Vagina (tissue), 2 donors: ENCODE data around the gene TDRD3. TPM values are rescaled to one million over a fixed set of nuclear protein-coding genes. Genes with fewer than 3 reads are reported as not detected.

ENCODE experiments used
- DNase-seq, 2 donors: peaks; one replicate each; pipeline ENCODE4 v3.0.0-alpha.2; 2017; ENCODE audit errors: extremely low spot score in 2 of 2
- H3K27ac ChIP-seq: fragments of 200-600 bp; sonication (generic); one replicate; pipeline ENCODE4 v1.5.1; 2019
- H3K27me3 ChIP-seq: fragments of 200-600 bp; sonication (generic); one replicate; pipeline ENCODE4 v1.5.1; 2019
- H3K36me3 ChIP-seq, 2 donors: fragments of 200-600 bp; sonication (generic); one replicate each; pipeline ENCODE4 v1.5.1; 2017 to 2019
- H3K4me1 ChIP-seq: fragments of 200-600 bp; sonication (generic); one replicate; pipeline ENCODE4 v1.5.1; 2019
- H3K4me3 ChIP-seq, 2 donors: fragments of 200-600 bp; sonication (generic); 1 replicate in 1 of 2; 2 replicates in 1 of 2; pipeline ENCODE4 v1.5.1; 2016 to 2019
- H3K9me3 ChIP-seq: fragments of 200-600 bp; sonication (generic); one replicate; pipeline ENCODE4 v1.5.1; 2019
- CTCF ChIP-seq, 3 experiments: fragments of 450-650 bp in 2 of 3; fragments of 200-600 bp in 1 of 3; sonication (generic) in 1 of 3; IDR thresholded peaks; one replicate each; pipeline ENCODE4 v1.5.1; 2017 to 2019; ENCODE audit warnings: antibody characterized with exemption in 3 of 3, mild to moderate bottlenecking in 2 of 3, moderate library complexity in 2 of 3
- POLR2A ChIP-seq, 2 donors: fragments of 450-650 bp; IDR thresholded peaks; one replicate each; pipeline ENCODE4 v1.6.1; 2017; ENCODE audit warnings: antibody characterized with exemption in 2 of 2, mild to moderate bottlenecking in 2 of 2, moderate library complexity in 2 of 2
- POLR2AphosphoS5 ChIP-seq, 2 donors: sonication (generic); formaldehyde crosslinking; IDR thresholded peaks; one replicate each; pipeline ENCODE4 v1.9.0; 2017; ENCODE audit warnings: antibody characterized with exemption in 2 of 2, mild to moderate bottlenecking in 2 of 2, low read depth in 1 of 2; ENCODE audit not compliant: insufficient read depth in 1 of 2
- intact Hi-C: fragments of 100-400 bp; cut with DNase I; formaldehyde crosslinking; loops from one replicate; pipeline ENCODE4 v1.15.1; 2023
- total RNA-seq: library from RNA; depleted of rRNA; stranded (reverse); fragments of >200 nt; gene quantifications from one replicate; pipeline ENCODE4 v1.2.3, GENCODE V29; 2016

The TDRD3 gene
- total RNA-seq, 1 donor from 2014 or later, result 24.6 TPM

- H3K9me3 ChIP-seq, result no peaks in the 10 kb centered on the region
- no peak for DNase-seq
- TF ChIP-seq POLR2A (IDR thresholded peaks at IDR 0.05) (no peak), POLR2AphosphoS5 (IDR thresholded peaks at IDR 0.05; ENCODE audit: insufficient read depth in 1 of 2, low read depth in 1 of 2) (no peak), CTCF (IDR thresholded peaks at IDR 0.05) (no peak)
These were observed 45.0 kb upstream of the TDRD3 start for GRCh38 chr13:60351855-60352615.

GRCh38 chr13:60352644-60353043 is 44.4 kb upstream of the TDRD3 start:
- no peak overlapping the region for H3K27ac ChIP-seq
- H3K4me1 ChIP-seq, result no peaks in the 10 kb centered on the region
- DNase-seq, result no peak
- H3K9me3 ChIP-seq, result no peaks in the 10 kb centered on the region
- no peaks in the 10 kb centered on the region for H3K27me3 ChIP-seq
- H3K36me3 ChIP-seq, result no peaks in the 10 kb centered on the region
- intact Hi-C loops, result no loop called here
- TF ChIP-seq POLR2AphosphoS5 (IDR thresholded peaks at IDR 0.05; ENCODE audit: insufficient read depth in 1 of 2, low read depth in 1 of 2), result no peak
- TF ChIP-seq POLR2A (IDR thresholded peaks at IDR 0.05), result no peak
- TF ChIP-seq CTCF (IDR thresholded peaks at IDR 0.05), result no peak
- no peak overlapping the region for H3K4me3 ChIP-seq

More at GRCh38 chr13:60351855-60352615, 45.0 kb upstream of the TDRD3 start:
- Histone ChIP-seq H3K36me3 (no peaks in the 10 kb centered on the region), H3K4me3 (no peak overlapping the region), H3K27me3 (no peaks in the 10 kb centered on the region), H3K4me1 (no peaks in the 10 kb centered on the region), H3K27ac (no peak overlapping the region)
- intact Hi-C loops, result no loop called here

GRCh38 chr13:60355056-60355455 is 42.0 kb upstream of the TDRD3 start:
- Histone ChIP-seq H3K4me3 (no peak overlapping the region), H3K36me3 (no peaks in the 10 kb centered on the region), H3K27me3 (no peaks in the 10 kb centered on the region), H3K4me1 (no peaks in the 10 kb centered on the region), H3K27ac (no peak overlapping the region), H3K9me3 (no peaks in the 10 kb centered on the region)
- no peak for DNase-seq
- TF ChIP-seq POLR2AphosphoS5 (IDR thresholded peaks at IDR 0.05; ENCODE audit: insufficient read depth in 1 of 2, low read depth in 1 of 2) (no peak), POLR2A (IDR thresholded peaks at IDR 0.05) (no peak), CTCF (IDR thresholded peaks at IDR 0.05) (no peak)
- intact Hi-C loops, result no loop called here

- Histone ChIP-seq H3K36me3 (no peaks in the 10 kb centered on the region), H3K9me3 (no peaks in the 10 kb centered on the region), H3K4me1 (no peaks in the 10 kb centered on the region), H3K27ac (no peak overlapping the region), H3K27me3 (no peaks in the 10 kb centered on the region), H3K4me3 (no peak overlapping the region)
- TF ChIP-seq POLR2AphosphoS5 (IDR thresholded peaks at IDR 0.05; ENCODE audit: insufficient read depth in 1 of 2, low read depth in 1 of 2) (no peak), CTCF (IDR thresholded peaks at IDR 0.05) (no peak), POLR2A (IDR thresholded peaks at IDR 0.05) (no peak)
- intact Hi-C loops, result no loop called here
- DNase-seq, result no peak
These were observed 40.0 kb upstream of the TDRD3 start for GRCh38 chr13:60356970-60357369.

GRCh38 chr13:60358453-60358852 is 38.6 kb upstream of the TDRD3 start:
- Histone ChIP-seq H3K27me3 (no peaks in the 10 kb centered on the region), H3K4me1 (no peaks in the 10 kb centered on the region), H3K36me3 (no peaks in the 10 kb centered on the region), H3K9me3 (no peaks in the 10 kb centered on the region), H3K4me3 (no peak overlapping the region), H3K27ac (no peak overlapping the region)
- TF ChIP-seq POLR2AphosphoS5 (IDR thresholded peaks at IDR 0.05; ENCODE audit: insufficient read depth in 1 of 2, low read depth in 1 of 2) (no peak), CTCF (IDR thresholded peaks at IDR 0.05) (no peak), POLR2A (IDR thresholded peaks at IDR 0.05) (no peak)
- intact Hi-C loops, result no loop called here
- no peak for DNase-seq
